Liver (tissue), 9 donors: ENCODE results near the gene ZDHHC20. TPM values are rescaled to one million over a fixed set of nuclear protein-coding genes. Genes with fewer than 3 reads are reported as not detected.

Experiments used
- DNase-seq: peaks from one replicate; pipeline ENCODE4 v3.0.0-alpha.2; 2017; ENCODE audit warnings: low spot score
- H3K27ac ChIP-seq, 2 donors: one replicate each; pipeline ENCODE4 v1.7.0; 2013; ENCODE audit warnings: inconsistent platforms in 2 of 2, low read length in 2 of 2, control low read depth in 1 of 2, low read depth in 1 of 2, mild to moderate bottlenecking in 1 of 2
- H3K27me3 ChIP-seq, 4 donors: one replicate each; pipeline versions ENCODE4 v1.6.1 to v1.7.0; 2013; ENCODE audit warnings: low read length in 3 of 4, inconsistent platforms in 1 of 4, mild to moderate bottlenecking in 1 of 4, moderate library complexity in 1 of 4; ENCODE audit not compliant: control insufficient read depth in 4 of 4, insufficient read depth in 4 of 4
- H3K36me3 ChIP-seq, 4 donors: one replicate each; pipeline versions ENCODE4 v1.6.1 to v1.7.0; 2013; ENCODE audit warnings: low read length in 3 of 4, mild to moderate bottlenecking in 3 of 4, low read depth in 1 of 4, moderate library complexity in 1 of 4; ENCODE audit not compliant: control insufficient read depth in 4 of 4, insufficient read depth in 3 of 4
- H3K4me1 ChIP-seq, 4 donors: one replicate each; pipeline versions ENCODE4 v1.6.1 to v1.7.0; 2013; ENCODE audit warnings: low read length in 3 of 4, mild to moderate bottlenecking in 3 of 4, moderate library complexity in 1 of 4; ENCODE audit not compliant: control insufficient read depth in 4 of 4, insufficient read depth in 4 of 4
- H3K4me3 ChIP-seq, 3 donors: one replicate each; pipeline versions ENCODE4 v1.6.1 to v1.7.0; 2013; ENCODE audit warnings: low read length in 3 of 3, control low read depth in 1 of 3, low read depth in 1 of 3, mild to moderate bottlenecking in 1 of 3
- H3K9ac ChIP-seq, 2 donors: one replicate each; pipeline ENCODE4 v1.7.0; 2013; ENCODE audit warnings: low read length in 2 of 2, mild to moderate bottlenecking in 2 of 2, moderate library complexity in 2 of 2, control low read depth in 1 of 2, low read depth in 1 of 2
- H3K9me3 ChIP-seq, 4 donors: one replicate each; pipeline versions ENCODE4 v1.6.1 to v1.7.0; 2013; ENCODE audit warnings: low read length in 3 of 4; ENCODE audit not compliant: control insufficient read depth in 4 of 4
- EGR1 ChIP-seq, 2 donors: IDR thresholded peaks; 2 replicates each; pipeline ENCODE4 v1.6.1; 2016 to 2018; ENCODE audit warnings: antibody characterized with exemption in 2 of 2, low read depth in 2 of 2
- FOXA1 ChIP-seq: IDR thresholded peaks from 2 replicates; pipeline ENCODE4 v1.6.1; 2016; ENCODE audit warnings: antibody characterized with exemption
- FOXA2 ChIP-seq: IDR thresholded peaks from 2 replicates; pipeline ENCODE4 v1.6.1; 2016; ENCODE audit warnings: antibody characterized with exemption
- GABPA ChIP-seq, 2 donors: IDR thresholded peaks in 1 of 2; conservative IDR thresholded peaks in 1 of 2; 2 replicates each; pipeline ENCODE4 v1.6.1; 2016; ENCODE audit warnings: antibody characterized with exemption in 2 of 2, mild to moderate bottlenecking in 1 of 2, moderate library complexity in 1 of 2
- HNF4G ChIP-seq: IDR thresholded peaks from 2 replicates; pipeline ENCODE4 v1.6.1; 2016; ENCODE audit warnings: antibody characterized with exemption
- JUND ChIP-seq, 2 donors: IDR thresholded peaks; 2 replicates each; pipeline ENCODE4 v1.6.1; 2016; ENCODE audit warnings: antibody characterized with exemption in 2 of 2
- MAX ChIP-seq: IDR thresholded peaks from 2 replicates; pipeline ENCODE4 v1.6.1; 2016; ENCODE audit warnings: antibody characterized with exemption
- NR2F2 ChIP-seq: IDR thresholded peaks from 2 replicates; pipeline ENCODE4 v1.6.1; 2016; ENCODE audit warnings: antibody characterized with exemption
- RAD21 ChIP-seq, 2 donors: IDR thresholded peaks; 2 replicates each; pipeline ENCODE4 v1.6.1; 2016; ENCODE audit warnings: antibody characterized with exemption in 2 of 2, mild to moderate bottlenecking in 2 of 2
- RXRA ChIP-seq, 2 donors: IDR thresholded peaks; 2 replicates each; pipeline ENCODE4 v1.6.1; 2017 to 2018; ENCODE audit warnings: antibody characterized with exemption in 2 of 2, mild to moderate bottlenecking in 1 of 2
- SP1 ChIP-seq: IDR thresholded peaks from 2 replicates; pipeline ENCODE4 v1.6.1; 2018; ENCODE audit warnings: antibody characterized with exemption, mild to moderate bottlenecking
- TAF1 ChIP-seq: conservative IDR thresholded peaks from 2 replicates; pipeline ENCODE4 v1.6.1; 2016; ENCODE audit warnings: antibody characterized with exemption, mild to moderate bottlenecking
- YY1 ChIP-seq: IDR thresholded peaks from 2 replicates; pipeline ENCODE4 v1.6.1; 2016; ENCODE audit warnings: antibody characterized with exemption, mild to moderate bottlenecking
- ZBTB33 ChIP-seq: IDR thresholded peaks from 2 replicates; pipeline ENCODE4 v1.6.1; 2016; ENCODE audit warnings: antibody characterized with exemption
- WGBS: extraction: QIAGEN DNeasy Blood & Tissue Kit; methylation state at CpG from one replicate; pipeline ENCODE4 v1.1.7; 2013; 5-methylcytosine and 5-hydroxymethylcytosine counted together
- polyA plus RNA-seq, 2 donors: library from polyadenylated mRNA; stranded (reverse) in 1 of 2; unstranded in 1 of 2; fragments of 200-250 nt in 1 of 2; fragments of >200 nt in 1 of 2; fragmentation: Nextera tagmentation in 1 of 2; extraction: Ambion mirVana in 1 of 2; gene quantifications; one replicate each; pipeline versions ENCODE4 v1.2.1 to v1.2.3, GENCODE V29; 2013 to 2015
- total RNA-seq, 2 donors: library from RNA; depleted of rRNA; stranded (reverse); fragments of >200 nt; gene quantifications; one replicate each; pipeline ENCODE4 v1.2.3, GENCODE V29; 2014
- TF ChIP-seq, protein P1 (sequence below): IDR thresholded peaks from 2 replicates; pipeline ENCODE4 v1.6.1; 2016; ENCODE audit warnings: antibody characterized with exemption
- TF ChIP-seq, protein P2 (sequence below): IDR thresholded peaks from 2 replicates; pipeline ENCODE4 v1.6.1; 2016; ENCODE audit warnings: antibody characterized with exemption, mild to moderate bottlenecking
- TF ChIP-seq, protein P3 (sequence below): fragments of 150-350 bp; IDR thresholded peaks from 2 replicates; pipeline ENCODE4 v1.5.1; 2017; ENCODE audit warnings: improper control_type of control experiment, low read depth, low read length; ENCODE audit not compliant: missing input control
- donor health status: healthy.
- donor health status: healthy.
- donor health status: healthy.
- donor health status: healthy.
- donor health status: healthy.

Gene ZDHHC20
- total and polyA plus RNA-seq, 4 donors: 7.7 to 55.4 (median 18.6) TPM

GRCh38 chr13:21365574-21365973 lies 93.5 kb downstream of the ZDHHC20 start:
- no peak for TF ChIP-seq YY1
- no peak for TF ChIP-seq EGR1 (IDR thresholded peaks at IDR 0.05; ENCODE audit: low read depth in 2 of 2)
- TF ChIP-seq, protein P1, sequence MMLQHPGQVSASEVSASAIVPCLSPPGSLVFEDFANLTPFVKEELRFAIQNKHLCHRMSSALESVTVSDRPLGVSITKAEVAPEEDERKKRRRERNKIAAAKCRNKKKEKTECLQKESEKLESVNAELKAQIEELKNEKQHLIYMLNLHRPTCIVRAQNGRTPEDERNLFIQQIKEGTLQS: no peak
- no peak for TF ChIP-seq HNF4G
- no peak for TF ChIP-seq NR2F2
- no peak for TF ChIP-seq GABPA (IDR thresholded peaks at IDR 0.05 in 1 of 2, conservative IDR thresholded peaks at IDR 0.05 in 1 of 2)
- no peak for TF ChIP-seq JUND (IDR thresholded peaks at IDR 0.05)
- TF ChIP-seq FOXA1: no peak
- TF ChIP-seq MAX: no peak
- no peak for TF ChIP-seq FOXA2
- no peak for TF ChIP-seq RXRA (IDR thresholded peaks at IDR 0.05)
- TF ChIP-seq TAF1: no peak
- no peak for TF ChIP-seq ZBTB33
- TF ChIP-seq, protein P2, sequence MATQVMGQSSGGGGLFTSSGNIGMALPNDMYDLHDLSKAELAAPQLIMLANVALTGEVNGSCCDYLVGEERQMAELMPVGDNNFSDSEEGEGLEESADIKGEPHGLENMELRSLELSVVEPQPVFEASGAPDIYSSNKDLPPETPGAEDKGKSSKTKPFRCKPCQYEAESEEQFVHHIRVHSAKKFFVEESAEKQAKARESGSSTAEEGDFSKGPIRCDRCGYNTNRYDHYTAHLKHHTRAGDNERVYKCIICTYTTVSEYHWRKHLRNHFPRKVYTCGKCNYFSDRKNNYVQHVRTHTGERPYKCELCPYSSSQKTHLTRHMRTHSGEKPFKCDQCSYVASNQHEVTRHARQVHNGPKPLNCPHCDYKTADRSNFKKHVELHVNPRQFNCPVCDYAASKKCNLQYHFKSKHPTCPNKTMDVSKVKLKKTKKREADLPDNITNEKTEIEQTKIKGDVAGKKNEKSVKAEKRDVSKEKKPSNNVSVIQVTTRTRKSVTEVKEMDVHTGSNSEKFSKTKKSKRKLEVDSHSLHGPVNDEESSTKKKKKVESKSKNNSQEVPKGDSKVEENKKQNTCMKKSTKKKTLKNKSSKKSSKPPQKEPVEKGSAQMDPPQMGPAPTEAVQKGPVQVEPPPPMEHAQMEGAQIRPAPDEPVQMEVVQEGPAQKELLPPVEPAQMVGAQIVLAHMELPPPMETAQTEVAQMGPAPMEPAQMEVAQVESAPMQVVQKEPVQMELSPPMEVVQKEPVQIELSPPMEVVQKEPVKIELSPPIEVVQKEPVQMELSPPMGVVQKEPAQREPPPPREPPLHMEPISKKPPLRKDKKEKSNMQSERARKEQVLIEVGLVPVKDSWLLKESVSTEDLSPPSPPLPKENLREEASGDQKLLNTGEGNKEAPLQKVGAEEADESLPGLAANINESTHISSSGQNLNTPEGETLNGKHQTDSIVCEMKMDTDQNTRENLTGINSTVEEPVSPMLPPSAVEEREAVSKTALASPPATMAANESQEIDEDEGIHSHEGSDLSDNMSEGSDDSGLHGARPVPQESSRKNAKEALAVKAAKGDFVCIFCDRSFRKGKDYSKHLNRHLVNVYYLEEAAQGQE: no peak
- TF ChIP-seq, protein P3, sequence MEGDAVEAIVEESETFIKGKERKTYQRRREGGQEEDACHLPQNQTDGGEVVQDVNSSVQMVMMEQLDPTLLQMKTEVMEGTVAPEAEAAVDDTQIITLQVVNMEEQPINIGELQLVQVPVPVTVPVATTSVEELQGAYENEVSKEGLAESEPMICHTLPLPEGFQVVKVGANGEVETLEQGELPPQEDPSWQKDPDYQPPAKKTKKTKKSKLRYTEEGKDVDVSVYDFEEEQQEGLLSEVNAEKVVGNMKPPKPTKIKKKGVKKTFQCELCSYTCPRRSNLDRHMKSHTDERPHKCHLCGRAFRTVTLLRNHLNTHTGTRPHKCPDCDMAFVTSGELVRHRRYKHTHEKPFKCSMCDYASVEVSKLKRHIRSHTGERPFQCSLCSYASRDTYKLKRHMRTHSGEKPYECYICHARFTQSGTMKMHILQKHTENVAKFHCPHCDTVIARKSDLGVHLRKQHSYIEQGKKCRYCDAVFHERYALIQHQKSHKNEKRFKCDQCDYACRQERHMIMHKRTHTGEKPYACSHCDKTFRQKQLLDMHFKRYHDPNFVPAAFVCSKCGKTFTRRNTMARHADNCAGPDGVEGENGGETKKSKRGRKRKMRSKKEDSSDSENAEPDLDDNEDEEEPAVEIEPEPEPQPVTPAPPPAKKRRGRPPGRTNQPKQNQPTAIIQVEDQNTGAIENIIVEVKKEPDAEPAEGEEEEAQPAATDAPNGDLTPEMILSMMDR: no peak
- TF ChIP-seq RAD21 (IDR thresholded peaks at IDR 0.05): no peak
- TF ChIP-seq SP1: no peak
- Histone ChIP-seq H3K9me3 (no peaks in the 10 kb centered on the region), H3K27me3 (no peaks in the 10 kb centered on the region), H3K4me1 (no peaks in the 10 kb centered on the region), H3K4me3 (no peak overlapping the region), H3K27ac (no peak overlapping the region), H3K9ac (no peak overlapping the region), H3K36me3 (no peaks in the 10 kb centered on the region)
- no peak for DNase-seq
- WGBS: 74% methylated on average over 4 of the region's 4 CpGs

- TF ChIP-seq JUND (IDR thresholded peaks at IDR 0.05): no peak
- no peak for DNase-seq
- Histone ChIP-seq H3K4me3 (no peak overlapping the region), H3K27ac (no peak overlapping the region), H3K36me3 (no peaks in the 10 kb centered on the region), H3K27me3 (no peaks in the 10 kb centered on the region), H3K9me3 (no peaks in the 10 kb centered on the region), H3K9ac (no peak overlapping the region), H3K4me1 (no peaks in the 10 kb centered on the region)
- 83% methylated on average over 4 of the region's 4 CpGs for WGBS
Measured at GRCh38 chr13:21364916-21365315, 94.2 kb downstream of the ZDHHC20 start.
